Mucosa of gallbladder (tissue), 1 donor: ENCODE measurements around the gene CHURC1. TPM values are rescaled to one million over a fixed set of nuclear protein-coding genes. Genes with fewer than 3 reads are reported as not detected.

ENCODE experiments used
- total RNA-seq: library from RNA; stranded (reverse); gene quantifications from one replicate; pipeline ENCODE4 v1.2.1, GENCODE V29; 2021
- donor health status: DM: no; HTN: no; CAD: no.

CHURC1 gene
- total RNA-seq, 1 donor from 2014 or later = 58.7 TPM

Other genes starting within 250 kb of the CHURC1 start
- 101 TPM for gene PLEKHG3, start 210.0 kb upstream of the CHURC1 start, total RNA-seq
- 3.1 TPM for gene SPTB, start 34.5 kb upstream of the CHURC1 start, total RNA-seq
- gene GPX2, start 28.3 kb downstream of the CHURC1 start, total RNA-seq = 617 TPM
- 16.5 TPM for gene RAB15, start 57.9 kb downstream of the CHURC1 start, total RNA-seq
- gene FNTB, start 72.4 kb downstream of the CHURC1 start, total RNA-seq = 16.7 TPM
- 109 TPM for gene MAX, start 188.1 kb downstream of the CHURC1 start, total RNA-seq